H9 (cell line): ENCODE measurements around the gene ARHGAP31. TPM values are rescaled to one million over a fixed set of nuclear protein-coding genes. Genes with fewer than 3 reads are reported as not detected.

Experiments
- DNase-seq: peaks from one replicate; pipeline ENCODE4 v3.0.0-alpha.2; 2017
- H2AFZ ChIP-seq: one replicate; pipeline ENCODE4 v1.6.1; 2013; ENCODE audit warnings: mild to moderate bottlenecking, low read length, control low read depth, moderate library complexity
- H2AK5ac ChIP-seq: 2 replicates; pipeline ENCODE4 v1.6.1; 2013; ENCODE audit warnings: low read length, control low read depth, mixed read lengths; ENCODE audit not compliant: insufficient read length
- H2BK120ac ChIP-seq: one replicate; pipeline ENCODE4 v1.6.1; 2013; ENCODE audit warnings: low read depth, mild to moderate bottlenecking, low read length, control low read depth, inconsistent platforms; ENCODE audit not compliant: poor library complexity, severe bottlenecking
- H2BK12ac ChIP-seq: 2 replicates; pipeline ENCODE4 v1.6.1; 2013; ENCODE audit warnings: low read length, control low read depth, mixed read lengths, low read depth; ENCODE audit not compliant: insufficient read length
- H2BK15ac ChIP-seq: 2 replicates; pipeline ENCODE4 v1.6.1; 2013; ENCODE audit warnings: low read depth, low read length, control low read depth
- H2BK20ac ChIP-seq: one replicate; pipeline ENCODE4 v1.6.1; 2013; ENCODE audit warnings: low read depth, mild to moderate bottlenecking, low read length, control low read depth, inconsistent platforms; ENCODE audit not compliant: poor library complexity, severe bottlenecking
- H2BK5ac ChIP-seq: 2 replicates; pipeline ENCODE4 v1.6.1; 2013; ENCODE audit warnings: low read length, control low read depth, mixed read lengths; ENCODE audit not compliant: insufficient read length
- H3K14ac ChIP-seq: 2 replicates; pipeline ENCODE4 v1.6.1; 2013; ENCODE audit warnings: low read length, control low read depth; ENCODE audit not compliant: insufficient read depth
- H3K18ac ChIP-seq: 2 replicates; pipeline ENCODE4 v1.6.1; 2013; ENCODE audit warnings: low read depth, mild to moderate bottlenecking, mixed read lengths, low read length, control low read depth; ENCODE audit not compliant: insufficient read length
- H3K23ac ChIP-seq: 2 replicates; pipeline ENCODE4 v1.6.1; 2013; ENCODE audit warnings: low read length, control low read depth, mixed read lengths, low read depth; ENCODE audit not compliant: insufficient read length
- H3K23me2 ChIP-seq: 2 replicates; pipeline ENCODE4 v1.6.1; 2013; ENCODE audit warnings: low read depth, mild to moderate bottlenecking, mixed read lengths, low read length, control low read depth; ENCODE audit not compliant: insufficient read length, poor library complexity, severe bottlenecking
- H3K27ac ChIP-seq: 2 replicates; pipeline ENCODE4 v1.5.1; 2013; ENCODE audit warnings: low read length, control low read depth, mixed read lengths, low read depth; ENCODE audit not compliant: insufficient read length
- H3K27me3 ChIP-seq: 2 replicates; pipeline ENCODE4 v1.6.1; 2013; ENCODE audit warnings: low read length, control low read depth, inconsistent platforms; ENCODE audit not compliant: insufficient read depth
- H3K4ac ChIP-seq: 2 replicates; pipeline ENCODE4 v1.6.1; 2013; ENCODE audit warnings: low read depth, mild to moderate bottlenecking, control low read depth, inconsistent platforms, low read length, moderate library complexity
- H3K4me1 ChIP-seq: 2 replicates; pipeline ENCODE4 v1.6.1; 2013; ENCODE audit warnings: low read length, control low read depth, inconsistent platforms; ENCODE audit not compliant: insufficient read depth
- H3K4me2 ChIP-seq: 2 replicates; pipeline ENCODE4 v1.6.1; 2013; ENCODE audit warnings: low read length, control low read depth, mixed read lengths; ENCODE audit not compliant: insufficient read length, insufficient read depth
- H3K56ac ChIP-seq: 2 replicates; pipeline ENCODE4 v1.6.1; 2013; ENCODE audit warnings: low read depth, mild to moderate bottlenecking, mixed read lengths, low read length, control low read depth; ENCODE audit not compliant: insufficient read length
- H3K79me1 ChIP-seq: 2 replicates; pipeline ENCODE4 v1.6.1; 2013; ENCODE audit warnings: low read depth, mild to moderate bottlenecking, moderate library complexity, low read length, control low read depth, inconsistent platforms; ENCODE audit not compliant: insufficient read depth, poor library complexity, severe bottlenecking
- H3K79me2 ChIP-seq: 2 replicates; pipeline ENCODE4 v1.6.1; 2013; ENCODE audit warnings: low read length, control low read depth, inconsistent platforms; ENCODE audit not compliant: insufficient read depth
- H3K9ac ChIP-seq: 2 replicates; pipeline ENCODE4 v1.6.1; 2013; ENCODE audit warnings: low read length, control low read depth, mixed read lengths; ENCODE audit not compliant: insufficient read length; ENCODE audit errors: extremely low read depth
- H3K9me3 ChIP-seq: one replicate; pipeline ENCODE4 v1.6.1; 2013; ENCODE audit warnings: low read depth, low read length, inconsistent platforms; ENCODE audit not compliant: control insufficient read depth
- H3T11ph ChIP-seq: one replicate; pipeline ENCODE4 v1.6.1; 2013; ENCODE audit warnings: mild to moderate bottlenecking, low read length, control low read depth, inconsistent platforms
- H4K20me1 ChIP-seq: one replicate; pipeline ENCODE4 v1.6.1; 2013; ENCODE audit not compliant: control insufficient read depth, insufficient read length, insufficient read depth
- H4K5ac ChIP-seq: 2 replicates; pipeline ENCODE4 v1.6.1; 2013; ENCODE audit warnings: low read depth, mild to moderate bottlenecking, mixed read lengths, low read length, control low read depth; ENCODE audit not compliant: insufficient read length
- H4K8ac ChIP-seq: replicated peaks from 2 replicates; pipeline ENCODE4 v1.6.1; 2013; ENCODE audit warnings: low read length, control low read depth, mixed read lengths, low read depth; ENCODE audit not compliant: insufficient read length
- H4K91ac ChIP-seq: 2 replicates; pipeline ENCODE4 v1.6.1; 2013; ENCODE audit warnings: low read depth, mild to moderate bottlenecking, moderate library complexity, mixed read lengths, low read length, control low read depth; ENCODE audit not compliant: insufficient read length
- H3K27ac Mint-ChIP-seq, 3 experiments: 2 replicates in 2 of 3; 3 replicates in 1 of 3; pipeline ENCODE4 v1.8.0; 2020 to 2021; ENCODE audit warnings: mixed read lengths in 3 of 3, mild to moderate bottlenecking in 1 of 3, moderate library complexity in 1 of 3
- H3K27me3 Mint-ChIP-seq: 2 replicates; pipeline ENCODE4 v1.8.0; 2021; ENCODE audit warnings: low read depth, mild to moderate bottlenecking, moderate library complexity, mixed read lengths
- H3K36me3 Mint-ChIP-seq, 3 experiments: 2 replicates in 2 of 3; 3 replicates in 1 of 3; pipeline ENCODE4 v1.8.0; 2020 to 2021; ENCODE audit warnings: low read depth in 3 of 3, mixed read lengths in 3 of 3; ENCODE audit not compliant: insufficient read depth in 1 of 3
- H3K4me1 Mint-ChIP-seq, 2 experiments: 2 replicates each; pipeline ENCODE4 v1.8.0; 2020; ENCODE audit warnings: mixed read lengths in 2 of 2
- H3K4me3 Mint-ChIP-seq, 2 experiments: 2 replicates in 1 of 2; 3 replicates in 1 of 2; pipeline ENCODE4 v1.8.0; 2020 to 2021; ENCODE audit warnings: mild to moderate bottlenecking in 2 of 2, mixed read lengths in 2 of 2, moderate library complexity in 1 of 2
- H3K9me3 Mint-ChIP-seq, 2 experiments: 2 replicates in 1 of 2; 3 replicates in 1 of 2; pipeline ENCODE4 v1.8.0; 2020; ENCODE audit warnings: mild to moderate bottlenecking in 2 of 2, mixed read lengths in 2 of 2, moderate library complexity in 1 of 2
- WGBS: extraction: QIAGEN DNeasy Blood & Tissue Kit; methylation state at CpG from one replicate; pipeline ENCODE4 v1.1.7; 2013; ENCODE audit warnings: missing lambda C conversion rate, low lambda C conversion rate, mixed read lengths; ENCODE audit not compliant: insufficient read length; ENCODE audit errors: extremely low coverage; 5-methylcytosine and 5-hydroxymethylcytosine counted together
- total RNA-seq: library from RNA; stranded (reverse); gene quantifications from 2 replicates; pipeline ENCODE4 v1.2.1, GENCODE V29; 2021
- TF ChIP-seq, protein P1 (sequence below): fragments of 200-600 bp; sonication (generic); conservative IDR thresholded peaks from 3 replicates; pipeline ENCODE4 v1.8.0; 2021; ENCODE audit warnings: antibody characterized with exemption, mild to moderate bottlenecking

The ARHGAP31 gene
- total RNA-seq, 1 experiment from 2014 or later: 2.2 TPM

DNA sequence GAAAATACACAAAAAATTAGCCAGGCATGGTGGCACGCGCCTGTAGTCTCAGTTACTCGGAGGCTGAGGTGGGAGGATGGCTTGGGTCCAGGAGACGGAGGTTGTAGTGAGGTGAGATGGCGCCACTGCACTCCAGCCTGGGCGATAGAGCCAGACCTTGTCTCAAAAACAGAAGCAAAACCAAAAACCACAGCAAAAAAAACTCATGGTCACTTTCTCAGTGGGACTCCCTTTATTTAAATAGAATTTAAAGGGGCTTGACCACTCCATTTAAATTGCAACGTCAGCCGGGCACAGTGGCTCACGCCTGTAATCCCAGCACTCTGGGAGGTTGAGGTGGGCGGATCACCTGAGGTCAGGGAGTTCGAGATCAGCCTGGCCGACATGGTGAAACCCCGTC lies 32.8 kb downstream of the ARHGAP31 start:
- Histone ChIP-seq H2AFZ (no peak overlapping the region), H3K4me2 (no peak overlapping the region), H3K23ac (no peak overlapping the region), H3K9me3 (no peaks in the 10 kb centered on the region), H4K20me1 (no peaks in the 10 kb centered on the region), H3K79me2 (no peaks in the 10 kb centered on the region), H4K5ac (no peak overlapping the region), H2BK20ac (no peak overlapping the region), H3K18ac (no peak overlapping the region), H4K8ac (no peak overlapping the region), H3T11ph (no peak overlapping the region), H2BK120ac (no peak overlapping the region), H2BK15ac (no peak overlapping the region), H3K4me1 (peaks cover 2% of the 10 kb centered on the region; the same call in 1 of the 2 replicates), H3K23me2 (peaks cover 8% of the 10 kb centered on the region), H3K27me3 (no peaks in the 10 kb centered on the region), H3K27ac (no peak overlapping the region), H3K4ac (no peak overlapping the region), H2AK5ac (no peak overlapping the region), H3K9ac (no peak overlapping the region), H2BK12ac (no peak overlapping the region), H3K14ac (no peak overlapping the region), H3K56ac (no peak overlapping the region), H2BK5ac (no peak overlapping the region), H4K91ac (no peak overlapping the region), H3K79me1 (no peaks in the 10 kb centered on the region)
- H3K4me3 Mint-ChIP-seq: no peak overlapping the region
- H3K27ac Mint-ChIP-seq: no peak overlapping the region
- peaks cover 29 to 34% of the 10 kb centered on the region in 2 experiments for H3K4me1 Mint-ChIP-seq
- no CpG with 5 or more reads among the region's 13 CpGs for WGBS
- no peaks in the 10 kb centered on the region for H3K36me3 Mint-ChIP-seq
- H3K9me3 Mint-ChIP-seq: no peaks in the 10 kb centered on the region
- TF ChIP-seq, protein P1, sequence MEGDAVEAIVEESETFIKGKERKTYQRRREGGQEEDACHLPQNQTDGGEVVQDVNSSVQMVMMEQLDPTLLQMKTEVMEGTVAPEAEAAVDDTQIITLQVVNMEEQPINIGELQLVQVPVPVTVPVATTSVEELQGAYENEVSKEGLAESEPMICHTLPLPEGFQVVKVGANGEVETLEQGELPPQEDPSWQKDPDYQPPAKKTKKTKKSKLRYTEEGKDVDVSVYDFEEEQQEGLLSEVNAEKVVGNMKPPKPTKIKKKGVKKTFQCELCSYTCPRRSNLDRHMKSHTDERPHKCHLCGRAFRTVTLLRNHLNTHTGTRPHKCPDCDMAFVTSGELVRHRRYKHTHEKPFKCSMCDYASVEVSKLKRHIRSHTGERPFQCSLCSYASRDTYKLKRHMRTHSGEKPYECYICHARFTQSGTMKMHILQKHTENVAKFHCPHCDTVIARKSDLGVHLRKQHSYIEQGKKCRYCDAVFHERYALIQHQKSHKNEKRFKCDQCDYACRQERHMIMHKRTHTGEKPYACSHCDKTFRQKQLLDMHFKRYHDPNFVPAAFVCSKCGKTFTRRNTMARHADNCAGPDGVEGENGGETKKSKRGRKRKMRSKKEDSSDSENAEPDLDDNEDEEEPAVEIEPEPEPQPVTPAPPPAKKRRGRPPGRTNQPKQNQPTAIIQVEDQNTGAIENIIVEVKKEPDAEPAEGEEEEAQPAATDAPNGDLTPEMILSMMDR: no peak
- no peak for DNase-seq
- no peaks in the 10 kb centered on the region for H3K27me3 Mint-ChIP-seq
